MCF 10A (cell line): ENCODE measurements around the gene LRFN2. TPM values are rescaled to one million over a fixed set of nuclear protein-coding genes. Genes with fewer than 3 reads are reported as not detected.

Experiments used
- BruUV-seq: library from RNA; stranded (reverse); fragments of 400-500 nt; replicated peaks from 2 replicates; lab custom pipeline; 2021; lab: Mats Ljungman, UMichigan
- CTCF ChIA-PET: fragments of 300-600 bp; sonication (Branson Sonifier 250); formaldehyde crosslinking; extraction: SDS; loops from one replicate; lab custom pipeline; 2021; ENCODE audit warnings: antibody characterized with exemption, inconsistent platforms; lab: Yijun Ruan, JAX
- POLR2A ChIA-PET: fragments of 300-600, 350-650 bp; sonication (Branson Sonifier 250); formaldehyde crosslinking; extraction: SDS; loops from one replicate; lab custom pipeline; 2020; ENCODE audit warnings: antibody characterized with exemption, inconsistent platforms; lab: Yijun Ruan, JAX
- DNase-seq: peaks from one replicate; pipeline ENCODE4 v3.0.0-alpha.2; 2018; ENCODE audit not compliant: unreplicated experiment
- H3K27ac Mint-ChIP-seq: one replicate; pipeline ENCODE4 v1.8.0; 2022; ENCODE audit warnings: mild to moderate bottlenecking, low read depth, mixed read lengths; ENCODE audit not compliant: unreplicated experiment
- H3K27me3 Mint-ChIP-seq: one replicate; pipeline ENCODE4 v1.8.0; 2022; ENCODE audit warnings: mixed read lengths; ENCODE audit not compliant: insufficient read depth, unreplicated experiment
- H3K36me3 Mint-ChIP-seq: one replicate; pipeline ENCODE4 v1.8.0; 2022; ENCODE audit warnings: mild to moderate bottlenecking, moderate library complexity, mixed read lengths; ENCODE audit not compliant: insufficient read depth, unreplicated experiment
- H3K4me1 Mint-ChIP-seq: one replicate; pipeline ENCODE4 v1.8.0; 2022; ENCODE audit warnings: mixed read lengths; ENCODE audit not compliant: insufficient read depth, unreplicated experiment
- H3K4me3 Mint-ChIP-seq: one replicate; pipeline ENCODE4 v1.8.0; 2022; ENCODE audit warnings: mild to moderate bottlenecking, moderate library complexity, mixed read lengths; ENCODE audit not compliant: unreplicated experiment
- H3K9me3 Mint-ChIP-seq: one replicate; pipeline ENCODE4 v1.8.0; 2022; ENCODE audit warnings: mixed read lengths; ENCODE audit not compliant: unreplicated experiment
- CTCF ChIP-seq: fragments of 200-600 bp; IDR thresholded peaks from one replicate; pipeline ENCODE4 v1.8.0; 2022; ENCODE audit warnings: antibody characterized with exemption, mild to moderate bottlenecking; ENCODE audit not compliant: unreplicated experiment
- intact Hi-C: fragments of 100-400 bp; cut with micrococcal nuclease; formaldehyde crosslinking; loops from 2 replicates; pipeline ENCODE4 v1.14.1; 2022
- total RNA-seq: library from RNA; stranded (reverse); gene quantifications from 2 replicates; pipeline ENCODE4 v1.2.3, GENCODE V29; 2022

The LRFN2 gene
- total RNA-seq, 1 experiment from 2014 or later: not detected

- Mint-ChIP-seq H3K9me3 (peaks cover 45% of the 10 kb centered on the region), H3K4me1 (no peaks in the 10 kb centered on the region), H3K36me3 (no peaks in the 10 kb centered on the region), H3K27ac (no peak overlapping the region), H3K27me3 (no peaks in the 10 kb centered on the region), H3K4me3 (no peak overlapping the region)
- intact Hi-C loops: no loop called here
- no peak for DNase-seq
- CTCF ChIA-PET: no interaction called here
- TF ChIP-seq CTCF: no peak
- BruUV-seq: no TSS peak
- POLR2A ChIA-PET: no interaction called here
These were observed 149.5 kb downstream of the LRFN2 start for GRCh38 chr6:40437631-40438030.

GRCh38 chr6:40436685-40437604 lies 150.2 kb downstream of the LRFN2 start:
- ChIA-PET CTCF (no interaction called here), POLR2A (no interaction called here)
- TF ChIP-seq CTCF: no peak
- Mint-ChIP-seq H3K9me3 (peaks cover 45% of the 10 kb centered on the region), H3K27ac (no peak overlapping the region), H3K4me3 (no peak overlapping the region), H3K27me3 (no peaks in the 10 kb centered on the region), H3K36me3 (no peaks in the 10 kb centered on the region), H3K4me1 (no peaks in the 10 kb centered on the region)
- no TSS peak for BruUV-seq
- intact Hi-C loops: no loop called here
- peak; percentile 42 for DNase-seq

GRCh38 chr6:40432982-40433381 lies 154.2 kb downstream of the LRFN2 start:
- Mint-ChIP-seq H3K36me3 (no peaks in the 10 kb centered on the region), H3K27ac (no peak overlapping the region), H3K4me1 (no peaks in the 10 kb centered on the region), H3K27me3 (no peaks in the 10 kb centered on the region), H3K4me3 (no peak overlapping the region), H3K9me3 (peaks cover 36% of the 10 kb centered on the region)
- BruUV-seq: no TSS peak
- intact Hi-C loops: no loop called here
- TF ChIP-seq CTCF: no peak
- DNase-seq: no peak
- CTCF ChIA-PET: no interaction called here
- POLR2A ChIA-PET: no interaction called here

GRCh38 chr6:40431706-40432105 lies 155.5 kb downstream of the LRFN2 start:
- Mint-ChIP-seq H3K27me3 (no peaks in the 10 kb centered on the region), H3K36me3 (no peaks in the 10 kb centered on the region), H3K4me1 (no peaks in the 10 kb centered on the region), H3K27ac (no peak overlapping the region), H3K9me3 (peaks cover 23% of the 10 kb centered on the region), H3K4me3 (no peak overlapping the region)
- no peak for DNase-seq
- no peak for TF ChIP-seq CTCF
- POLR2A ChIA-PET: no interaction called here
- CTCF ChIA-PET: no interaction called here
- no TSS peak for BruUV-seq
- intact Hi-C loops: no loop called here
